CD8-positive, alpha-beta memory T cell (primary cell): ENCODE results near the gene SCAMP3. TPM values are rescaled to one million over a fixed set of nuclear protein-coding genes. Genes with fewer than 3 reads are reported as not detected.
"Not testable (repeated sequence)": the region's sequence is repeated elsewhere in the genome, so short reads cannot be mapped to it uniquely, and the experiment has no call there.

ENCODE experiments used
- CTCF ChIA-PET: fragments of 350-600 bp; sonication (Branson Sonifier 250); formaldehyde crosslinking; loops from one replicate; lab custom pipeline; 2021; ENCODE audit warnings: antibody characterized with exemption; lab: Charles Lee
- POLR2A ChIA-PET: fragments of 350-600 bp; sonication (Branson Sonifier 250); formaldehyde crosslinking; loops from one replicate; lab custom pipeline; 2021; ENCODE audit warnings: antibody characterized with exemption; lab: Charles Lee
- DNase-seq, 5 donors: peaks; one replicate each; pipeline versions ENCODE4 v3.0.0 to v3.0.0-alpha.2; 2020 to 2022; ENCODE audit warnings: mixed read lengths in 1 of 5
- H3K27ac ChIP-seq: one replicate; pipeline ENCODE4 v1.7.0; 2013; ENCODE audit warnings: low read depth, mild to moderate bottlenecking, low read length, moderate library complexity
- H3K27me3 ChIP-seq: 2 replicates; pipeline ENCODE4 v1.7.0; 2013; ENCODE audit warnings: low read length, mild to moderate bottlenecking; ENCODE audit not compliant: insufficient read depth, poor library complexity, severe bottlenecking
- H3K36me3 ChIP-seq: 2 replicates; pipeline ENCODE4 v1.7.0; 2013; ENCODE audit warnings: mild to moderate bottlenecking, low read length, moderate library complexity; ENCODE audit not compliant: insufficient read depth
- H3K4me1 ChIP-seq: 2 replicates; pipeline ENCODE4 v1.7.0; 2013; ENCODE audit warnings: mild to moderate bottlenecking, low read length, moderate library complexity; ENCODE audit not compliant: insufficient read depth
- H3K4me3 ChIP-seq: 2 replicates; pipeline ENCODE4 v1.7.0; 2013; ENCODE audit warnings: mild to moderate bottlenecking, low read length
- H3K9me3 ChIP-seq: 2 replicates; pipeline ENCODE4 v1.7.0; 2013; ENCODE audit warnings: mild to moderate bottlenecking, low read length
- H3K27ac Mint-ChIP-seq, 8 donors: one replicate each; pipeline ENCODE4 v1.8.0; 2020 to 2021; ENCODE audit warnings: mixed read lengths in 8 of 8, mild to moderate bottlenecking in 6 of 8, inconsistent platforms in 3 of 8, moderate library complexity in 3 of 8
- H3K27me3 Mint-ChIP-seq, 2 donors: one replicate each; pipeline ENCODE4 v1.8.0; 2020 to 2021; ENCODE audit warnings: mixed read lengths in 2 of 2, mild to moderate bottlenecking in 1 of 2, moderate library complexity in 1 of 2
- H3K36me3 Mint-ChIP-seq, 3 donors: one replicate each; pipeline ENCODE4 v1.8.0; 2020 to 2021; ENCODE audit warnings: mixed read lengths in 3 of 3, inconsistent platforms in 1 of 3, mild to moderate bottlenecking in 1 of 3
- H3K4me1 Mint-ChIP-seq, 3 donors: one replicate each; pipeline ENCODE4 v1.8.0; 2020 to 2021; ENCODE audit warnings: mixed read lengths in 3 of 3, inconsistent platforms in 1 of 3, mild to moderate bottlenecking in 1 of 3
- H3K4me3 Mint-ChIP-seq, 7 donors: one replicate each; pipeline ENCODE4 v1.8.0; 2020 to 2021; ENCODE audit warnings: mixed read lengths in 7 of 7, mild to moderate bottlenecking in 6 of 7, moderate library complexity in 4 of 7, inconsistent platforms in 2 of 7
- H3K9me3 Mint-ChIP-seq, 5 donors: one replicate each; pipeline ENCODE4 v1.8.0; 2020 to 2022; ENCODE audit warnings: mixed read lengths in 5 of 5, mild to moderate bottlenecking in 3 of 5, moderate library complexity in 2 of 5, inconsistent platforms in 1 of 5
- polyA plus RNA-seq: library from polyadenylated mRNA; unstranded; fragments of 300-500 nt; fragmentation: Illumina TruSeq; gene quantifications from one replicate; pipeline ENCODE4 v1.2.3, GENCODE V29; 2021
- total RNA-seq, 2 experiments: library from RNA; stranded (reverse); gene quantifications; one replicate each; pipeline ENCODE4 v1.2.3, GENCODE V29; 2021

SCAMP3 gene
- total and polyA plus RNA-seq, 3 experiments from 2014 or later = 152 to 179 (median 158) TPM

- H3K27me3 ChIP-seq, H3K4me3 Mint-ChIP-seq, DNase-seq, H3K4me1 Mint-ChIP-seq, H3K4me3 ChIP-seq, CTCF ChIA-PET, H3K36me3 ChIP-seq, H3K27ac ChIP-seq, H3K27ac Mint-ChIP-seq, H3K9me3 Mint-ChIP-seq, POLR2A ChIA-PET, H3K4me1 ChIP-seq, H3K27me3 Mint-ChIP-seq, H3K9me3 ChIP-seq: not testable (repeated sequence)
- peaks cover 5 to 29% (median 5%) of the 10 kb centered on the region in 3 donors for H3K36me3 Mint-ChIP-seq
Measured at GRCh38 chr1:155233502-155233901, 28.7 kb downstream of the SCAMP3 start.

DNA sequence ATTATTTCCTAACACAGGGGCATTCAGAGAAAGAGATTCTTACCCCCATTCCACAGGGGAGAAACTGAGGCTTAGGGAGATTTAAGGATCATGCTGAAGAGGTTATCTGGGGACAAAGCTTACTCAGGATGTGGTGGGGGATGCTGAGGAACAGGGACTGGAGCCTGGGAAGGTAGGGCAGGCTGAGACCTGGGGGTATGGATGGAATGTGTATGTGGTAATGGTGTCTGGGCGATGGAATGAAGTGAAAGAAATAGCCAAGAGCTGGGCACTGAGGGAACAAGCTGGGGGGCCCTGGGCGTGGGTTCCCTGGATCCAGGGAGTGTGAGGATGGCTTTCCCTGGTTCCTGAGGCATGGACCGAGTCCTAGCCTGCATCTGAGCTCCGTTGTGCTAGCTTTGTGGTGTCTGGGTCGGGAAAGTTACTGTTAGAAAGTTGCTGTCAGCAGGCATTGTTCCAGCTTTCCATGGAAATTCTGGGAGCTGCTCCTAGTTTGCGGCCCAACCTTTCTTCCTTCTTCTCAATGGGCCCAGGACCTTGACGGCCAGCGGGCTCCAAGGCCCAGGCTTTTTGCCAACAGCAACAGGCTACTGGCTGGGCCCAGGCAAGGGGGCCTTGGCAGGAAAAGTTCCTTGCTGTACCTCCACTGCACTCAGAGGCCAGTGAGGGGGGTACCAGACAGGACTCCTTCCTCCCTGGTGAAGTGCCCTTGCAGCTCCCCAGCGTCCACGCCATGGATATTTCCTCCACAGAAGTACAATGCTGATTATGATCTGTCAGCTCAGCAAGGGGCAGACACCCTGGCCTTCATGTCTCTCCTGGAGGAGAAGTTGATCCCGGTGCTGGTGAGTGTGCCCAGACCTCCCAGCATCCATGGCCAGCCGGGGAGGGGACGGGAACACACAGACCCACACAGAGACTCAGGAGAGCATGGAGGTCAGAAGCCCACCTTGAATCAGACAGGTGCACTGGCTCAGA lies 29.9 kb downstream of the SCAMP3 start:
- H3K4me1 ChIP-seq, H3K27me3 Mint-ChIP-seq, H3K4me3 Mint-ChIP-seq, H3K36me3 ChIP-seq, H3K9me3 ChIP-seq, H3K27ac ChIP-seq, H3K27me3 ChIP-seq, DNase-seq, CTCF ChIA-PET, POLR2A ChIA-PET, H3K4me3 ChIP-seq, H3K9me3 Mint-ChIP-seq: not testable (repeated sequence)
- Mint-ChIP-seq H3K27ac (peak overlapping the region in 4 of 8 donors; percentile 29 to 89 (median 70)), H3K36me3 (peaks cover 5 to 20% (median 5%) of the 10 kb centered on the region in 3 donors), H3K4me1 (peaks cover 14 to 17% (median 15%) of the 10 kb centered on the region in 3 donors)

DNA sequence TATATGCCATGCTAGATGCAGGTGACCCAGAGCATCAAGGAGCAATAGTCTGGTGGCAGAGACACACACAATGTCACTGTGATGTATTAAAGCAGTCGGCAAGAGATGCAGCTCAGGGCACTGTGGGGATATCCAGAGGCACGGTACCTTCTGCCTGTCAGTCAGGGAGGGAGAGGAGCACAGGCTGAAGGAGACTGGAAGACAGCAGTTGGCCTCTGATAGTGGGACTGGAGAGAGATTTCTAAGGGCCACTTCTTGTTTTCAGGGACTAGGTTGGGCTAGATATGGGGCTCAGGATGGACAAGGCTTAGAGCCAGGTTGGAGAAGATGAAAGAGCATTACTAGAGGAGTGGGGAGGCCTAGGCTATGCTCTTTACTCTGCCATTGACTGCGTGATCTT lies 30.9 kb downstream of the SCAMP3 start:
- CTCF ChIA-PET, H3K4me3 Mint-ChIP-seq, H3K36me3 ChIP-seq, H3K27me3 Mint-ChIP-seq, H3K4me3 ChIP-seq, H3K9me3 Mint-ChIP-seq, H3K27me3 ChIP-seq, POLR2A ChIA-PET, H3K9me3 ChIP-seq, H3K27ac ChIP-seq, DNase-seq: not testable (repeated sequence)
- peak overlapping the region; percentile 17 to 83 (median 34) for H3K27ac Mint-ChIP-seq
- H3K4me1 ChIP-seq = peaks cover 12% of the 10 kb centered on the region
- peaks cover 0 to 12% (median 5%) of the 10 kb centered on the region in 3 donors for H3K36me3 Mint-ChIP-seq
- H3K4me1 Mint-ChIP-seq = peaks cover 24 to 27% (median 25%) of the 10 kb centered on the region in 3 donors

DNA sequence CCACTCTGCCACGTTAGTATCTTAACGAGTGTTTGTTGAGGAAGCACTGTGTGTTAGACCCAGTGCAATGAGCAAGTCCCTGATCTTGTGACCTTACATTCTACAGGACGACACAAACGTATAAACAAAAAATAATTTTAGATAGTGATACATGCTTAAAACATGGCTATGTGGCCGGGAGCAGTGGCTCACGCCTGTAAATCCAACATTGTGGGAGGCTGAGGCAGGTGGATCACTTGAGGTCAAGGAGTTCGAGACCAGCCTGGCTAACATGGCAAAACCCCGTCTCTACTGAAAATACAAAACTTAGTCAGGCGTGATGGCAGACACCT lies 34.1 kb downstream of the SCAMP3 start:
- no peaks in the 10 kb centered on the region for H3K9me3 Mint-ChIP-seq
- ChIA-PET POLR2A (interaction anchor here (0.9 to 2.5 kb wide), 3 partner anchors 13 to 33 kb away, joined by 3 to 9 read pairs (median 3); partner anchors contain the start of gene THBS3), CTCF (interaction anchor here (1.3 to 5.1 kb wide), 6 partner anchors 16 to 143 kb away, joined by 3 to 32 read pairs (median 10); partner anchors contain the start of gene THBS3)
- H3K9me3 ChIP-seq = no peaks in the 10 kb centered on the region
- peak overlapping the region; percentile 82 to 96 (median 94) for H3K27ac Mint-ChIP-seq
- no peaks in the 10 kb centered on the region for H3K27me3 ChIP-seq
- no peaks in the 10 kb centered on the region for H3K36me3 ChIP-seq
- H3K27ac ChIP-seq = peak overlapping the region; percentile 89
- peaks cover 0 to 2% of the 10 kb centered on the region in 2 donors for H3K27me3 Mint-ChIP-seq
- DNase-seq = no peak
- H3K4me3 ChIP-seq = peak overlapping the region; percentile 93
- H3K36me3 Mint-ChIP-seq = peaks cover 0 to 2% (median 0%) of the 10 kb centered on the region in 3 donors
- peaks cover 23 to 24% (median 24%) of the 10 kb centered on the region in 3 donors for H3K4me1 Mint-ChIP-seq
- peak overlapping the region; percentile 70 to 96 (median 87) for H3K4me3 Mint-ChIP-seq
- H3K4me1 ChIP-seq = peaks cover 17% of the 10 kb centered on the region

- Histone ChIP-seq H3K4me3 (peak overlapping the region; percentile 93), H3K27me3 (no peaks in the 10 kb centered on the region), H3K9me3 (no peaks in the 10 kb centered on the region), H3K27ac (peak overlapping the region; percentile 89), H3K36me3 (no peaks in the 10 kb centered on the region), H3K4me1 (peaks cover 17% of the 10 kb centered on the region)
- peak overlapping the region; percentile 82 to 96 (median 94) for H3K27ac Mint-ChIP-seq
- POLR2A ChIA-PET = interaction anchor here (0.6 to 2.5 kb wide), 6 partner anchors 14 to 393 kb away, joined by 3 to 9 read pairs (median 3); partner anchors contain the start of genes MTX1 and THBS3
- peaks cover 0 to 2% (median 0%) of the 10 kb centered on the region in 3 donors for H3K36me3 Mint-ChIP-seq
- CTCF ChIA-PET = interaction anchor here (0.8 to 5.3 kb wide), 18 partner anchors 9 to 143 kb away, joined by 3 to 67 read pairs (median 4); partner anchors contain the start of genes KRTCAP2, MTX1 and THBS3
- DNase-seq = peak; percentile 97 to 99 (median 98)
- H3K9me3 Mint-ChIP-seq = no peaks in the 10 kb centered on the region
- peaks cover 23 to 24% (median 24%) of the 10 kb centered on the region in 3 donors for H3K4me1 Mint-ChIP-seq
- H3K27me3 Mint-ChIP-seq = peaks cover 0 to 2% of the 10 kb centered on the region in 2 donors
- H3K4me3 Mint-ChIP-seq = peak overlapping the region; percentile 70 to 96 (median 87)
Measured at GRCh38 chr1:155227261-155228095, 34.7 kb downstream of the SCAMP3 start.

GRCh38 chr1:155226910-155227260 lies 35.3 kb downstream of the SCAMP3 start:
- H3K9me3 ChIP-seq = no peaks in the 10 kb centered on the region
- peak overlapping the region; percentile 70 to 96 (median 87) for H3K4me3 Mint-ChIP-seq
- H3K27me3 Mint-ChIP-seq = peaks cover 0 to 2% of the 10 kb centered on the region in 2 donors
- H3K4me1 ChIP-seq = peaks cover 17% of the 10 kb centered on the region
- DNase-seq = peak in 2 of 5 donors; percentile 15 to 53
- H3K4me3 ChIP-seq = peak overlapping the region; percentile 93
- peaks cover 23 to 24% (median 24%) of the 10 kb centered on the region in 3 donors for H3K4me1 Mint-ChIP-seq
- peaks cover 0 to 2% (median 0%) of the 10 kb centered on the region in 3 donors for H3K36me3 Mint-ChIP-seq
- H3K27ac Mint-ChIP-seq = peak overlapping the region; percentile 82 to 96 (median 94)
- POLR2A ChIA-PET = interaction anchor here (1.1 to 2.5 kb wide), 2 partner anchors 15 to 20 kb away, joined by 8 to 9 read pairs; a partner anchor contains a TSS
- no peaks in the 10 kb centered on the region for H3K36me3 ChIP-seq
- CTCF ChIA-PET = interaction anchor here (0.8 to 5.3 kb wide), 17 partner anchors 9 to 138 kb away, joined by 3 to 67 read pairs (median 4); partner anchors contain the start of genes KRTCAP2, MTX1 and THBS3
- peak overlapping the region; percentile 89 for H3K27ac ChIP-seq
- H3K9me3 Mint-ChIP-seq = no peaks in the 10 kb centered on the region
- no peaks in the 10 kb centered on the region for H3K27me3 ChIP-seq

- peak overlapping the region; percentile 93 for H3K4me3 ChIP-seq
- Mint-ChIP-seq H3K4me1 (peaks cover 23 to 24% (median 24%) of the 10 kb centered on the region in 3 donors), H3K4me3 (peak overlapping the region; percentile 70 to 96 (median 87)), H3K27me3 (peaks cover 0 to 2% of the 10 kb centered on the region in 2 donors), H3K36me3 (peaks cover 0 to 2% (median 0%) of the 10 kb centered on the region in 3 donors), H3K9me3 (no peaks in the 10 kb centered on the region), H3K27ac (peak overlapping the region; percentile 82 to 96 (median 94))
- no peaks in the 10 kb centered on the region for H3K27me3 ChIP-seq
- H3K9me3 ChIP-seq = no peaks in the 10 kb centered on the region
- peak overlapping the region; percentile 89 for H3K27ac ChIP-seq
- ChIA-PET POLR2A (interaction anchor here (1.1 to 2.5 kb wide), 2 partner anchors 15 to 19 kb away, joined by 8 to 9 read pairs; a partner anchor contains a TSS), CTCF (interaction anchor here (0.6 to 5.3 kb wide), 17 partner anchors 8 to 138 kb away, joined by 3 to 67 read pairs (median 4); partner anchors contain the start of genes KRTCAP2, MTX1 and THBS3)
- peak; percentile 72 to 88 (median 77) for DNase-seq
- H3K36me3 ChIP-seq = no peaks in the 10 kb centered on the region
- H3K4me1 ChIP-seq = peaks cover 17% of the 10 kb centered on the region
Measured at GRCh38 chr1:155226188-155226909, 35.8 kb downstream of the SCAMP3 start.
